HG02588 (cell line): ENCODE results near the gene RAB20.
"Not testable (repeated sequence)": the region's sequence is repeated elsewhere in the genome, so short reads cannot be mapped to it uniquely, and the experiment has no call there.

ENCODE experiments used
- ATAC-seq: cut with Tn5 transposase; IDR thresholded peaks from one replicate; pipeline ENCODE4 v1.9.1; 2021; ENCODE audit warnings: mild to moderate bottlenecking, moderate library complexity; ENCODE audit not compliant: unreplicated experiment

RAB20 gene

DNA sequence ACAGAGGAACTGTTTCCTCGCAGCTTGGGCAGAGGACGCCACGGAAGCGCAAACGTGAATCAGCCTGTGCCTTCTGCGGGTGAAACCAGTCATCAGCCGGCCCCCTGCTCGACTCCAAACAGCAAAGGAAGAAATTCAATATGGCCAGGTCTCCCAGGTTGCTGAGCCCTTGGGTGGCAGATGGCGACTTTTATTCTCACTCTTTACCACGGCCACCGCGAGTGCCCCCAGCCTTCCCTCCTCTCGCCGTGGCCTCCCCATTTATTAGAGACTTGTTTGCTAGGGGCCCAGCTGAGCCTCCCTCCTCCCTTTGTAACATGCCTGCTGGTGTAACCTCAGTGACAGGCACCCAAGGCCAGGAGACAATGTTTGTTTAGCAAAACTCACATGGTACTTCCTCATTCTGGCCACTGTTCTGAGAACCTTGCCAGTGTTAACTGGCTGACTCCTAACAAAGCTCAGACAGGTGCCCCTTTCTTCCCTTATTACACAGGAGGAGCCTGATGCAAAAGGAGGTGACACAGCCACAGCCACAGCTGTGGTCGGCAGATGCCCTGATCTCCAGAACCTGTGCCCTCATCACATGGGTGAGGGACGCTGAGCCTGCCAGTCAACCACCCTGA, 5.8 kb downstream of the RAB20 start:
- no peak for ATAC-seq

DNA sequence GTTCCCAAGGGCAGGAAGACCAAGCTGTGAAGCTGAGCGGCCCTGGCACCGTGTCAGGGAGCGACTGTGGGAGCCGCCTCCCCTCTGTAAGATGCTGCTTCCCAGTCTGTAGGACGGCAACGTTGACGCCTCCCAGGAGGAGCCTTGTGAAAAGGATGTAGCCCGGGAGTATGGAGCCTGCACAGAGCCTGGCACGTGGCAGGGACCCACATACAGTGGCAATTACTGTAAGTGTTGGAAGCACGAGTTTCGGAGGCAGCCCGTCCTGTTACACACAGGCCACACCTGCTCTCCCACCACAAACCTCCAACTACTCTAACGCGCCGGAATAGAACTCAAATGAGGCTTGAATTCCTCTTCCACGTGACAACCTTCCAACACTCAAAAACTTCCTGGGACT, 6.6 kb downstream of the RAB20 start:
- ATAC-seq, result no peak

GRCh38 chr13:110554227-110554836, 7.2 kb downstream of the RAB20 start:
- no peak for ATAC-seq

- no peak for ATAC-seq
Observed at GRCh38 chr13:110553417-110553816, 8.1 kb downstream of the RAB20 start.

GRCh38 chr13:110552767-110553166, 8.8 kb downstream of the RAB20 start:
- no peak for ATAC-seq

DNA sequence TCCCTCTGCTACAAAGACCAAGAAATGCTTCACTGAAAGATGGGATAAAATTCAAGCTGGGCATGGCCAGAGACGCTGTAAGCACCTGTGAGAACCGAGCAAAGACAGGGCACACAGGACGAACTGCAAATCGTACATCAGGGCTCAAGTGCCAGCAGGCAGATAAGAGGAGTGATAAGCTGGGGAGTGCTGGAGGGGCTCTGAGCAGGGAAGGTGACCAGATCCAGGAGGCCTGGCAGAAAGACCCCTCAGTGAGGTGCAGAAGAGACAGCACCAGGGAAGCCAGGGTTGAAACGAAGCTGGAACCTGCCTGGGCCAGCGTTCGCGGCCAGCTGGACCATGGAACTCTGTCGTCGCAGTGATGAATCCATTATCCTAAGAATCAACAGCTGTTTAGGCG, 10.2 kb downstream of the RAB20 start:
- no peak for ATAC-seq

DNA sequence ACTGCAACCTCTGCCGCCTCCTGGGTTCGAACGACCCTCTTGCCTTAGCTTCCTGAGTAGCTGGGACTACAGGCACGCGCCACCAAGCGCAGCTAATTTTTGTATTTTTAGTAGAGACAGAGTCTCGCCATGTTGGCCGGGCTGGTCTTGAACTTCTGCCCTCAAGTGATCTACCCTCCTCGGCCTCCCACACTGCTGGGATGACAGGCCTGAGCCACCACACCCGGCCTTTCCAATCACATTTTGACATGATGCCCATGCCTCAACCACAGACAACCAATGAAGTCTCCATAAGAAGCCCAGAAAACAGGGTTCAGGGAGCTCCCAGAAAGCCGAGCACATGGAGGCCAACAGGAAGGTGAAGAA, 11.7 kb downstream of the RAB20 start:
- ATAC-seq, result no peak

DNA sequence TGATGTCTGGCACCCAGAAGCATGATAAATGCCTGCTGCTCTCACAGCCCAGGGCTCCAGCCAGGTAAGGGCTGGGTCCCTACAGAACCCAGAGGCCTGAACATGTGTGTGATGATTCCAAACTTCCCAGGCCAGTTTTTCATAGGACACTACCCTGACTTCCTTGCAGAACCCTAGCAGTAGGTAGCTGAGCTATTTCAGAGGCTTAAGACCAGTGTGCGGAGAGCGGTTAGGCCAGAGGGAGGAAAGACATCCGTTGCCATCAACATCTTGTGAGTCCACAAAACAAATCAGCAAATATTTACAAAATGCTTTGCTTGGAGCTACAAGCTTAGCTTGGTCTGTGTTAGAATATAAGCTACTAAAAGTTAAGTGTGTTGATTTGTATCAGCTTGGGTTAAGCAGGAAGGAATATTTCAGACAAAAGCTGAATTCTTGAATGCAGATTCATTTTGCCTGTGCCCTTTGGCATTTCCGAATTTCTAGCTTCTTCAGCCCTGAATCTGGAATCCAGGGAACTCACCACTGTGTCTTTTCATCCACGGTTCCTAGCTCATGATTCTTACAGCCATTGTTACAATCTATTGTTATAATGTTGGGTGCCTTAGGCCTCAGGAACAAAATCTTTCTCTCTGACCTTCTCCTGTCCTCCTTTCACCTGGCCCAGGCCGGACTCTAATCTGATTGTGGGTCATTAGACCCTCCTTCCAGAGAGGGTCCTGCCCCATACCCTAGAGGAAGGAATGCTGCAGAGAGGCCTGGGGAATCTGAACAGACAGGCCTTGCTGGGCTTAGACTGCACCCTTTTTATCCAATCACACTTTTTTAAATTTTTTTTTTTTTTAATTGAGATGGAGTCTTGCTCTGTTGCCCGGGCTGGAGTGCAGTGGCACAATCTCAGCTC, 12.4 kb downstream of the RAB20 start:
- ATAC-seq, result no peak

DNA sequence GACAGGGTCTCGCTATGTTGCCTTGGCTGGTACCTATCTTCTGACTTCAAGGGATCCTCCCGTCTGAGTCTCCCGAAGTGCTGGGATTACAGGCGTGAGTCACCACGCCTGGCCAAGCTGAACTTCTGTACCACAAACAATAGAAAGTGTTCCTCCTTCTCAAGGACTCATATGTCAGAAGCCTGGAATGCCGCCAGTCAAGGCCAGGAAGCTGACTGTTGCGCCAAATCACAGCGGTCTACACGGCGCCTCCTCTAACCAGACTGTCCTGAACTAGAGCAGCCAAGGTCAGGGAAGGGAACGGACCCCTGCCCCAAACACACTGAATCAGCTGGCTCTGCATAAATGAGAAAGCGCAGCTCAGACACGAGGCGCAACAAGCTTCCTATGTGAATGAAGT, 14.6 kb downstream of the RAB20 start:
- ATAC-seq, result no peak

DNA sequence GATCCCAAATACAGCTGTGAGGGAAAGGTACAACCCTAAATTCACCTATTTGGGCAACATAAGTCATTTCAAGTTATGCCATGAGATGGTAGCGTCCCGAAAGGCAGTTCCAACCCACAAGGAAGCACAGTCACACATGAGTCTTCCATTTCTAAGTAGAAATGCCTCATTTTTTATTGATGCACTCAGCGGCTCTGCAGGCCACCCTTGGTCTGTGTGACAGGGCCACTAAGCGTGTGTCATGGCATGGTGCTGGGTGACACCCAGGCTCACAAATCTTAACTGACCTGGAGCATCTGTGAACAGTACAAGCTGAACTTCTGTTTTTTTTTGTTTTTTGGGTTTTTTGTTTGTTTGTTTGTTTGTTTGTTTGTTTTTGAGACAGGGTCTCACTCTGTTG, 15.1 kb downstream of the RAB20 start:
- ATAC-seq, result no peak

DNA sequence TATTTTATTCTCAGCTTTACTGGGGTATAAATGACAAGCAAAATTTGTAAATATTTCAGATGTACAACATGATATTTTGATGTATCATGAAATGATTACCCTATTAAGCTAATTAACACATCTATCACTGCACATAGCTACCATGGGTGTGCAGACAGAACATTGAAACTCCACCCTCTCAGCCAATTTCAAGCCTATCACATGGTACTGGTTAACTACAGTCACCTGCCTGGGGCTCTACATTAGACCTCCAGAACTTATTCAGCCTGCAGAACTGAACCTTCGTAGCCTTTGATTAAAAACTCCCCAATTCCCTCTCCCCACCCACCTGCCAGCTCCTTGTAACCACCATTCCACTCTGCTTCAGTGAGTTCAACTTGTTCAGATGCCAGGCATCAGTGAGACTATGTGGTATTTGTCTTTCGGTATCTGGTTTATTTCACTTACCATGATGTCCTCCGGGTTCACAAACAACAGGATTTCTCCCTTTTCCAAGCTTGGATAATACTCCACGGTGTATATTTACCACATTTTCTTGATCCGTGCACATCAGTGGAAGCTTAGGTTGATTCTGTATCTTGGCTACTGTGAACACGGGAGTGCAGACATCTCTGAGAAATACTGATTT, 19.2 kb downstream of the RAB20 start:
- no peak for ATAC-seq

- ATAC-seq, result no peak
Observed at GRCh38 chr13:110541526-110541920, 20.0 kb downstream of the RAB20 start.

DNA sequence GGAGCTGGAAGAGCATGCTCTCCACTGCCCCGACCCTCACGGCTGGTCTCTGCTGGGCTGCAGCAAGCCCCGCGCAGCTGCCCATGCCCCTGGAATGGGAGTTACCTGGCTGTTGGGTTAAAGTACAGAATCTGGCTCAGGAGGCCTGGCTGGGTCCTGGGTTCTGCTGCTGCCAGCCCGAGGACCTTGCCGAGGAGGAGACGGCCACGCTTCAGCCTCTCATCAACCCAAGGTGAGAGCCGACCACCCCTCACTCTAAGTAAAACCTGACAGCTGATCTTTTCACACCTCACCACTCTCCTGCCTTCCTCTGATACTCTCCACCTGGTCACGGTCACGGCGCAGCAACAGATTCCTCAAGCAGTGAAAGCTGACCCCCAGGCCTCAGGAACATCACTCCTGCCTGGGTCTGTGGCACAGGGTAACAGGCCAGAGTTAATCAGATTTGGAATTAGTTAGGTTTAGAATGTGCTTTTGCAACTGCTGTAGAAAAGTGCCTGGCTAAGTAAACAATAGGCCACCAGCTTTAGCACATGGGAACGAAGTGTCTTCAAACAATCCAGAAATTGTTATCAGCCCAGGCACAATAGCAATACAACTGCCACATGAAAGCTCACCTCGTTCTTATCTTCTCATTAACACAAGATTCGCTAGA, 20.5 kb downstream of the RAB20 start:
- no peak for ATAC-seq

- ATAC-seq, result no peak
Observed at GRCh38 chr13:110539894-110540293, 21.6 kb downstream of the RAB20 start.

DNA sequence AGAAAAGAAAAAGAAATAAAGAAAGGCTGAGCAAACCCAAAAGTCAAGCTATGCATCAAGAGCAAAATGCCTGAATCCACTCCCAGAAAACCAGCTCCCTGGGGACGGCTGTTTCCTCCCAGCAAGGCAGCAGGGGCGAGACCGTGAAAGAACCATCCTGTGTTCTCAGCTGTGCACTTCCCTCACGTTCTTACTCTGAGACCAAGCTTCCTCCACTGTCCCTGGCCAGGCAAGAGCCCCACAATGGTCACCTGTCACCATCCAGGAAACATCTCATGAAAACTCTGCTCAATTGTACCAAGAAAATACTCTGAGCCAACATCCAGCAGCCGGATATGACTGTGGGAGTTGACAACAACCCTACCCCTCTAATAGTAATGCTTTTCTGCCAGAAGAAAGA, 22.9 kb downstream of the RAB20 start:
- ATAC-seq, result no peak

GRCh38 chr13:110536006-110536693, 25.4 kb downstream of the RAB20 start:
- no peak for ATAC-seq

GRCh38 chr13:110535526-110535925, 26.0 kb downstream of the RAB20 start:
- ATAC-seq, result no peak

- no peak for ATAC-seq
Observed at GRCh38 chr13:110533771-110534670, 27.5 kb downstream of the RAB20 start.

- ATAC-seq, result not testable (repeated sequence)
Observed at GRCh38 chr13:110532258-110532657, 29.3 kb downstream of the RAB20 start.
